HG02870 (cell line): ENCODE results near the gene GOLPH3L.
A peak's percentile ranks its signal among the peaks of the same experiment; 100 is the strongest.
"Not testable (repeated sequence)": the region's sequence is repeated elsewhere in the genome, so short reads cannot be mapped to it uniquely, and the experiment has no call there.

Experiments used
- ATAC-seq: cut with Tn5 transposase; IDR thresholded peaks from one replicate; pipeline ENCODE4 v1.9.1; 2021; ENCODE audit warnings: mild to moderate bottlenecking, moderate library complexity; ENCODE audit not compliant: unreplicated experiment

The GOLPH3L gene

GRCh38 chr1:150619576-150620509 lies 77.1 kb downstream of the GOLPH3L start:
- no peak for ATAC-seq

GRCh38 chr1:150615346-150616201 lies 81.4 kb downstream of the GOLPH3L start:
- ATAC-seq: no peak

- ATAC-seq: peak; percentile 53
Observed at GRCh38 chr1:150613061-150613920, 83.7 kb downstream of the GOLPH3L start.

GRCh38 chr1:150612014-150612345 lies 85.0 kb downstream of the GOLPH3L start:
- ATAC-seq: no peak

GRCh38 chr1:150610576-150610975 lies 86.4 kb downstream of the GOLPH3L start:
- no peak for ATAC-seq

- ATAC-seq: no peak
Observed at GRCh38 chr1:150609732-150610131, 87.2 kb downstream of the GOLPH3L start.

- ATAC-seq: no peak
Observed at GRCh38 chr1:150606463-150607142, 90.4 kb downstream of the GOLPH3L start.

- ATAC-seq: not testable (repeated sequence)
Observed at GRCh38 chr1:150605451-150605731, 91.6 kb downstream of the GOLPH3L start.

- ATAC-seq: no peak
Observed at GRCh38 chr1:150604226-150604588, 92.7 kb downstream of the GOLPH3L start.

GRCh38 chr1:150603711-150604110 lies 93.2 kb downstream of the GOLPH3L start:
- no peak for ATAC-seq

GRCh38 chr1:150602372-150602771 lies 94.6 kb downstream of the GOLPH3L start:
- ATAC-seq: not testable (repeated sequence)

GRCh38 chr1:150601540-150601939 lies 95.4 kb downstream of the GOLPH3L start:
- ATAC-seq: no peak

- ATAC-seq: not testable (repeated sequence)
Observed at GRCh38 chr1:150598346-150598745, 98.6 kb downstream of the GOLPH3L start.

GRCh38 chr1:150596976-150597375 lies 100.0 kb downstream of the GOLPH3L start:
- ATAC-seq: no peak
